DND-41 (cell line): ENCODE results near the gene B4GALNT3.

ENCODE experiments used
- ATAC-seq: fragments of 200-7000 bp; cut with Tn5 transposase; 3 replicates; pipeline ENCODE4 v1.9.1; 2021; ENCODE audit warnings: low read depth; ENCODE audit not compliant: insufficient read depth
- DNase-seq: peaks from one replicate; pipeline ENCODE4 v3.0.0-alpha.2; 2020
- H2AFZ ChIP-seq: 2 replicates; pipeline ENCODE4 v1.6.0; 2012; ENCODE audit warnings: low read depth, low read length
- H3K27ac ChIP-seq: 2 replicates; pipeline ENCODE4 v1.5.1; 2012; ENCODE audit warnings: low read length, inconsistent platforms
- H3K27me3 ChIP-seq: fragments of 200-600 bp; sonication (generic); 2 replicates; pipeline ENCODE4 v1.6.0; 2012; ENCODE audit warnings: low read length, mild to moderate bottlenecking, inconsistent platforms; ENCODE audit not compliant: insufficient read depth, poor library complexity
- H3K36me3 ChIP-seq: 2 replicates; pipeline ENCODE4 v1.5.1; 2012; ENCODE audit warnings: low read length, inconsistent platforms; ENCODE audit not compliant: insufficient read depth
- H3K4me1 ChIP-seq: 2 replicates; pipeline ENCODE4 v1.5.1; 2012; ENCODE audit warnings: mild to moderate bottlenecking, low read length; ENCODE audit not compliant: insufficient read depth
- H3K4me2 ChIP-seq: 2 replicates; pipeline ENCODE4 v1.6.0; 2012; ENCODE audit warnings: mild to moderate bottlenecking, moderate library complexity, low read length, inconsistent platforms; ENCODE audit not compliant: insufficient read depth
- H3K4me3 ChIP-seq, 2 experiments: fragments of 200-600 bp in 1 of 2; shearing (Covaris generic) in 1 of 2; 2 replicates each; pipeline ENCODE4 v1.5.1; 2012 to 2016; ENCODE audit warnings: inconsistent platforms in 2 of 2, low read length in 2 of 2, mild to moderate bottlenecking in 2 of 2, low read depth in 1 of 2, moderate library complexity in 1 of 2
- H3K79me2 ChIP-seq: 2 replicates; pipeline ENCODE4 v1.6.0; 2012; ENCODE audit warnings: low read length, inconsistent platforms; ENCODE audit not compliant: insufficient read depth
- H3K9ac ChIP-seq: 2 replicates; pipeline ENCODE4 v1.6.0; 2012; ENCODE audit warnings: low read depth, mild to moderate bottlenecking, inconsistent platforms, low read length, moderate library complexity
- H3K9me3 ChIP-seq: 2 replicates; pipeline ENCODE4 v1.5.1; 2012; ENCODE audit warnings: low read length, moderate library complexity, mild to moderate bottlenecking, inconsistent platforms; ENCODE audit not compliant: insufficient read depth, severe bottlenecking
- H4K20me1 ChIP-seq: 2 replicates; pipeline ENCODE4 v1.6.0; 2012; ENCODE audit warnings: low read length; ENCODE audit not compliant: insufficient read depth
- CTCF ChIP-seq: IDR thresholded peaks from 2 replicates; pipeline ENCODE4 v1.5.1; 2012; ENCODE audit warnings: borderline replicate concordance, low read length, moderate library complexity, mild to moderate bottlenecking; ENCODE audit not compliant: poor library complexity, severe bottlenecking; ENCODE audit errors: extremely low read depth
- EZH2 ChIP-seq: IDR thresholded peaks from 3 replicates; pipeline ENCODE4 v1.6.1; 2012; ENCODE audit warnings: borderline replicate concordance, low read depth, mild to moderate bottlenecking, moderate library complexity, low read length, inconsistent platforms; ENCODE audit not compliant: severe bottlenecking

B4GALNT3 gene

GRCh38 chr12:544142-544541 is 84.4 kb downstream of the B4GALNT3 start:
- Histone ChIP-seq H3K9me3 (no peaks in the 10 kb centered on the region), H3K9ac (no peak overlapping the region), H2AFZ (no peak overlapping the region), H3K27ac (no peak overlapping the region), H3K79me2 (no peaks in the 10 kb centered on the region), H3K4me3 (no peak overlapping the region), H3K4me1 (peaks cover 17% of the 10 kb centered on the region), H3K4me2 (no peak overlapping the region), H3K27me3 (peaks cover 9% of the 10 kb centered on the region), H4K20me1 (peaks cover 2% of the 10 kb centered on the region; the same call in 1 of the 2 replicates), H3K36me3 (no peaks in the 10 kb centered on the region)
- DNase-seq, result no peak
- TF ChIP-seq EZH2 (no peak), CTCF (no peak)
- no peak for ATAC-seq

GRCh38 chr12:544941-545635 is 85.3 kb downstream of the B4GALNT3 start:
- Histone ChIP-seq H4K20me1 (peaks cover 2% of the 10 kb centered on the region; the same call in 1 of the 2 replicates), H3K79me2 (no peaks in the 10 kb centered on the region), H3K9me3 (no peaks in the 10 kb centered on the region), H3K9ac (no peak overlapping the region), H2AFZ (no peak overlapping the region), H3K36me3 (no peaks in the 10 kb centered on the region), H3K27me3 (peaks cover 9% of the 10 kb centered on the region), H3K27ac (no peak overlapping the region), H3K4me3 (no peak overlapping the region), H3K4me2 (no peak overlapping the region), H3K4me1 (peaks cover 9% of the 10 kb centered on the region)
- DNase-seq (no peak), ATAC-seq (no peak)
- TF ChIP-seq EZH2, result no peak
- no peak for TF ChIP-seq CTCF

- no peaks in the 10 kb centered on the region for H3K9me3 ChIP-seq
- ATAC-seq (no peak), DNase-seq (no peak)
- H3K4me3 ChIP-seq, result no peak overlapping the region
- H3K4me2 ChIP-seq, result no peak overlapping the region
- no peak overlapping the region for H3K9ac ChIP-seq
- no peaks in the 10 kb centered on the region for H3K79me2 ChIP-seq
- peaks cover 11% of the 10 kb centered on the region for H3K27me3 ChIP-seq
- peaks cover 2% of the 10 kb centered on the region; the same call in 1 of the 2 replicates for H4K20me1 ChIP-seq
- TF ChIP-seq EZH2 (no peak), CTCF (no peak)
- H3K27ac ChIP-seq, result no peak overlapping the region
- H3K4me1 ChIP-seq, result peaks cover 9% of the 10 kb centered on the region
- H2AFZ ChIP-seq, result no peak overlapping the region
- H3K36me3 ChIP-seq, result no peaks in the 10 kb centered on the region
Measured at GRCh38 chr12:545835-546234, 86.1 kb downstream of the B4GALNT3 start.
